NCI-H460 (cell line): ENCODE results near the gene RNF212. TPM values are rescaled to one million over a fixed set of nuclear protein-coding genes. Genes with fewer than 3 reads are reported as not detected.

ENCODE experiments used
- DNase-seq: peaks from one replicate; pipeline ENCODE4 v3.0.0-alpha.2; 2016; ENCODE audit warnings: low read depth; ENCODE audit errors: extremely low read depth
- total RNA-seq: library from RNA; depleted of rRNA; stranded (reverse); fragments of >200 nt; shearing (Covaris generic); gene quantifications from 2 replicates; pipeline ENCODE4 v1.2.3, GENCODE V29; 2014

RNF212 gene
- total RNA-seq, 1 experiment from 2014 or later: 9.9 TPM

DNA sequence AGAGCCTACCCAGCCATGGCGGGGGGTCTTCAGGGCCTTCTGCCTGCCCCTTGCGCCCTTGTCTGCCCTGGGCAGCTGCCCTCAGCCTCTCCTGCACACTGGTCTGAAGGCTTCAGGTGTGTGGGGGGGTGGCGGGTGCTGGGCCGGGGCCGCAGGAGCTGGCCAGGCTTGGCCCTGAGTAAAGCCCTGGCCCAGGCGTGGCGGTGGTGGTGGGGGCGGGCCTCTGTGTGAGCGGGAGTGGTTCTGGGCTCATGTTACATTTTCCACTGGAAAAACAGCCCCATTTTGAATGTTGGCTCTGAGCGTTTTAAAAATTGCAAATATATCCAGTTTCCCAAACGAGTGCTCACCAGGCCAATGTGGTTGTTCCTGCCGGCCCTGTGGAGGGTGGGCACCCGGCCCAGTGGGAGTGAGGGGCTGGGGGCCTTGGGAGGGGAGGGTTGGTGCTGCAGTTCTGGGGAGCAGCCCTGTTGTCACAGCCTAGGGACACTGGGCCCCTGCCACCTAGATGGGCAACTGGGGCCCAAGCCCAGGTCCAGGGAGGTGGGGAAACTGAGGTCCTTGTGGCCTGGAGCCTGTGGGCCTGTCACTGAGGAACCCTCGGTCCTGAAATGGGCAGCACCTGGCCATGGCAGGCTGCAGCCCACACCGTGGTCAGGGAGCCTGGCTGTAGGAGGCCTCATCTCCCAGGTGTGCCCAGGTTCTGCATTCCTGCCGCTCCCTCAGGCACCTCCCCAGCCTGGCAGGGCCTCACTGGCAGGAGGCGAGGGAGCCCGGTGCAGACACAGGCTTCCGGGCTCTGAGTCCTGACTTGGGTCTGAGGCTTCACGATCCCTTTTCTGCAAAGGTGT lies 73.6 kb downstream of the RNF212 start:
- no peak for DNase-seq

DNA sequence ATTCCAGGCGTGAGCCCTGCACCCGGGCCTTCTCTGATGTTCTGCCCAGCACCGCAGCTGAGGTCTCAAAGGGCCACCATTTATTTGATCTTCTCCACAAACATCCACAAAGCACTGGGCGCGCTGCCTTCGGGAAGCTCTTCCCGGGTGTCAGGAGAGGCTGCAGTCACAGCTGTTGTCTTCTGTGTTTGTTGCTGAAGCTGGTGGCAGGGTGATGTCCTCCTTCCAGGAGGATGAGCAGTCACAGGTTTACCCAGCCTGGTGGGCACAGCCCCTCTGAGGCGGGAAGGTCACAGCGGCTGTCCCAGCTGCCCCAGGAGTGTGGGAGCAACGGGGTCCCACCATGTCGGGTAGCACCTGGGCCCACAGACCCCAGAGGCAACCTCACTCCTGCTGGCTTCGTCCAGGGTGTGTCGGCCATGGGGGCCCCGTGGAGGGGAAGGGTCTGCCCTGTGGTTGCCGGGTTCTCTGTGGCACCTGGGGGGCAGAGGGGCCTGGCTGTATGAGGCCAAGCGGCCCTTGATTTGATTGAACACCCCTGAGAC lies 74.3 kb downstream of the RNF212 start:
- DNase-seq: no peak

DNA sequence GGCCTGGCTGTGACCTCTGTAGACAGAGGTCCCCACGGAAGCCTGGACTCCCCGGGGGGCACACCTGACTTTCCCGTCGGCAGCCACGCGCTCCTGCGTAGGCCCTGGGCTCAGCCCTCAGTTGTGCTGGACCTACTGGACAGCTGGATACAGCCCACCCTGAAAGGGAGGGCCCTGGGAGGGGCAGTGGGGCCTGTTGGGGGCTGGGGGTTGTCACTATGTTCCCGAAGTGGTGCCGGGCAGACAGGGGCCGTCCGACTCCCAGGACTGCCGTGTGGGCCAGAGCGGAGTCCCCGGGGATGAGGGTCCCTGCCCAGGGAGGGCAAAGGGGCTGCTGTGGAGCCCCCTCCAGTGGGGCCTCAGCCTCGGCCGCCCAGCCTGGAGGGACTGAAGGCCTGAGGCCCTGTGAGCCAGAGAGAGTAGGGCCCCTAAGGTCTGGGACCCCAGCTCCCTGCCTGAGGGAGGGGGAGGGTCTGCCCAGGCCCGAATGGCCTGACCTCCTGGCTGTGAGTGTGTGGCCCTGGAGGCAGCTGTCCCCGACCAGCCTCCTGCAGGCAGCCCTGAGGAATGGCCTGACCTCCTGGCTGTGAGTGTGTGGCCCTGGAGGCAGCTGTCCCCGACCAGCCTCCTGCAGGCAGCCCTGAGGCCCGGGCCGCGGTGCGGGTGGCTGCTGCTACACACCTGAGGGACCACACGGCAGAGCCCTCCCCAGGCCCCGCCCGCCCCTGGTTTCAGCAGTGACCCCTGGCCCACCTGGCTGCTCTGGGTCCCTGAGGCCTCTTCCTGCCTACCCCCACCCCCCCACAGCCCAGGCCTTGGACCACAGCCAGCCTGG lies 76.2 kb downstream of the RNF212 start:
- no peak for DNase-seq

- DNase-seq: no peak
These were observed 77.3 kb downstream of the RNF212 start for GRCh38 chr4:1036095-1036494.

DNA sequence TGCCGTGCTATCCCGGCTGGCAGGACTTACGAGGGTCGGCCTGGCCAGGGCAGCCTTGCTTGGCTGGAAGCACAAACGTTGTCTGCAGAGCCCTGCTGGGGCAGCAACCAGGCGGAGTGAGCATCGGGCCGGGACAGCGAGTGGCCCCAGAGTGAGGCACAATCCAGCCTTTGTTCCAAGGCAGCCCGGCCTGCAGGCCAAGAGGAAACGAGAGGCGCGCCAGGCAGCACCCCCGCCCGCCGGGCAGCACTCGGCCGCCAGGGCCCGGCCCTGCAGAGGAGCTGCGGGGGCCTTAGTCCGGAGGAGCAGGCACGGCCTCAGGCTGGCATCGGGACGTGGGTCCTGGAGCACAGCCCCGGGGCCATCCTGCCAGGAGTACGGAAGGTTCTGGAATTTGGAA lies 77.9 kb downstream of the RNF212 start:
- no peak for DNase-seq

GRCh38 chr4:1033840-1034551 lies 79.4 kb downstream of the RNF212 start:
- DNase-seq: no peak

GRCh38 chr4:1032861-1033260 lies 80.5 kb downstream of the RNF212 start:
- DNase-seq: no peak

GRCh38 chr4:1031956-1032795 lies 81.2 kb downstream of the RNF212 start:
- DNase-seq: no peak

DNA sequence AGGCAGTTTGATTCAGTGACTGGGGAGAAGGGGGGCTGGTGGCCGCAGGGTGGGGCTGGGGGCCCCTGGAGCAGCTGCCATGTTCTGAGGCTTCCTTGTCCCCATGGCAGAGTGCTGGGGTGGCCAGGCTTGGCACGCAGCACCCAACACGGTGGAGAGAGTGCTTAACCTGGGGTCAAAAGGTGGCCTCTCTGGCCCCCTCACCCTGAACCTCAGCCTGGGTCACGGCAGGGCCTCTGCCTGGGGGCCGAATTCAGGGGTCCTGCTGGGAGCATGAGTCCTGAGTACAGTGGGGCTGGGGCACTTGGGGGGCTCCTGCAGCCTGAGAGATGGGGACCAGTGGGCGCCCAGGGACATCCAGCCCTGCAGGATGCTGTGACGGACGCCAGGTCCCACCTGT lies 82.0 kb downstream of the RNF212 start:
- DNase-seq: no peak

- DNase-seq: no peak
These were observed 82.8 kb downstream of the RNF212 start for GRCh38 chr4:1030559-1030958.

- no peak for DNase-seq
These were observed 83.3 kb downstream of the RNF212 start for GRCh38 chr4:1030031-1030430.

DNA sequence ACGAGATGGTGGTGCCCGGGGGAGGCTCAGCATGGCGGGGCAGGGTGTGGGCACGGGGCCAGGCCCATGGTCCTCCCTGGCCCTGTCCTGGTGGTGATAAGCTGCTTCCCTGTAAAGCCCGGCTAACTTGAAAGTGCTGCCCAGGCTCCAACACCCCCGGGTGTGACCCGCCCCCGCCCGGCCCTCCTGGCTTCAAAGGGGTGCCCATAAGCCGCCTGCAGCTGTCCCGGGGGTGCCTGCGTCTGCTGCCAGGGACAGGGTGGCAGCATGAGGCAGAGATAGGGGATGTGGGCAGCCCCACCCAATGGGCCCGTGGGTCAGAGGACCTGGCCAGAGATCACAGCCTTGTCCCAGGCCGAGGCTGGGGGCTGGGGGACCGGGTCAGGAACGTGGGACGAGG lies 83.8 kb downstream of the RNF212 start:
- DNase-seq: no peak

DNA sequence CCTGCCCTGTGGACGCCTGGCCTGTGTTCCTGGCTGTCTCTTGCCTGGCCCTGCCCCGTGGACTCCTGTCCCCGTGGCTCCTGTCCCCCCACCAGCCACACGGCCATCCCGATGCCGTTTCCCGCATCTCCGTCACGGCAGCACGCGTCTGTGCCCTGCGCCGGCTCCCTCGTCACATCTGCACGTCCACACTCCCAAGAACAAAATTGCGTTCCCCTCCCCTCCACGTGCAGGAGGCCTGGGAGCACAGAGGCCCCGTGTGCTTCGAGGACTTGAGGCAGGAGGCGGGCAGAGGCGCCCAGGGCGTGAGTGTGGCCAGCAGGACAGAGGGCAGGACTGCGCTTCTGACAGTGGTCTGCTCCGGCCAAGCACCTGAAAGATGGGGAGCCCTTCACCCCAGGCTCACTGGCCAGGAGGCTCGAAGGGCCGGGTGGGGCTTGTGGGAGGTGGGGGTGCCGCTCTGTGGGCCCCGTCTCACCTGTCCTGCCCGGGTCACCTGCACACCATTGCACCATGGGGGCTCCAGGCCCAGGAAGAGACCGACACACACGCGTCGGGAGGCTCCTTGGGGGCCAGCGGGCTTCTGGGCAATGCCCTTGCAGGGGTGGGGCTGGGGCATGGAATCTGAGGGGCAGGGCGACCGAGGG lies 84.7 kb downstream of the RNF212 start:
- DNase-seq: no peak

DNA sequence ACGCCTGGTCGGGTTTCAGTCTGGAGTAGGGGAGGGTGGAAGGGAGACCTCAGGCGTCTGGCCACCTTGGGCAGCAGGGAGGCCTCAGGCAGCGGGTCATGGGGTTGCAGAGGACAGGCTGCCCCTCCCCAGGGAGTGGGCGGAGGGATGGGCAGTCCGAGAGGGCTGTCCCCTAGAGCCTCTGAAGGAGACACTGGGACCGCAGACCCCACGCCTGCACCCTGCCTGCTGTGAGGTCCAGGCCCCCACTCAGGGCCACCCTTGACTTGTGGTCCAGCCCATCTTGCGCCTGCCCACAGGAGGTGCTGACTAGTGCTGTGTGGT lies 85.5 kb downstream of the RNF212 start:
- DNase-seq: no peak

GRCh38 chr4:1027219-1027914 lies 86.0 kb downstream of the RNF212 start:
- DNase-seq: no peak

- DNase-seq: no peak
These were observed 87.2 kb downstream of the RNF212 start for GRCh38 chr4:1026115-1026514.

DNA sequence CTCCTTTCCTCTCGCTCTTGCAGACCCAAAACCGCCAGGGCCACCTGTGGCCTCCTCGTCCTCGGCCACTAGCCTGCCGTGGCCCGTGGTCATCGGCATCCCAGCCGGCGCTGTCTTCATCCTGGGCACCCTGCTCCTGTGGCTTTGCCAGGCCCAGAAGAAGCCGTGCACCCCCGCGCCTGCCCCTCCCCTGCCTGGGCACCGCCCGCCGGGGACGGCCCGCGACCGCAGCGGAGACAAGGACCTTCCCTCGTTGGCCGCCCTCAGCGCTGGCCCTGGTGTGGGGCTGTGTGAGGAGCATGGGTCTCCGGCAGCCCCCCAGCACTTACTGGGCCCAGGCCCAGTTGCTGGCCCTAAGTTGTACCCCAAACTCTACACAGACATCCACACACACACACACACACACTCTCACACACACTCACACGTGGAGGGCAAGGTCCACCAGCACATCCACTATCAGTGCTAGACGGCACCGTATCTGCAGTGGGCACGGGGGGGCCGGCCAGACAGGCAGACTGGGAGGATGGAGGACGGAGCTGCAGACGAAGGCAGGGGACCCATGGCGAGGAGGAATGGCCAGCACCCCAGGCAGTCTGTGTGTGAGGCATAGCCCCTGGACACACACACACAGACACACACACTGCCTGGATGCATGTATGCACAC lies 88.3 kb downstream of the RNF212 start:
- DNase-seq: no peak

DNA sequence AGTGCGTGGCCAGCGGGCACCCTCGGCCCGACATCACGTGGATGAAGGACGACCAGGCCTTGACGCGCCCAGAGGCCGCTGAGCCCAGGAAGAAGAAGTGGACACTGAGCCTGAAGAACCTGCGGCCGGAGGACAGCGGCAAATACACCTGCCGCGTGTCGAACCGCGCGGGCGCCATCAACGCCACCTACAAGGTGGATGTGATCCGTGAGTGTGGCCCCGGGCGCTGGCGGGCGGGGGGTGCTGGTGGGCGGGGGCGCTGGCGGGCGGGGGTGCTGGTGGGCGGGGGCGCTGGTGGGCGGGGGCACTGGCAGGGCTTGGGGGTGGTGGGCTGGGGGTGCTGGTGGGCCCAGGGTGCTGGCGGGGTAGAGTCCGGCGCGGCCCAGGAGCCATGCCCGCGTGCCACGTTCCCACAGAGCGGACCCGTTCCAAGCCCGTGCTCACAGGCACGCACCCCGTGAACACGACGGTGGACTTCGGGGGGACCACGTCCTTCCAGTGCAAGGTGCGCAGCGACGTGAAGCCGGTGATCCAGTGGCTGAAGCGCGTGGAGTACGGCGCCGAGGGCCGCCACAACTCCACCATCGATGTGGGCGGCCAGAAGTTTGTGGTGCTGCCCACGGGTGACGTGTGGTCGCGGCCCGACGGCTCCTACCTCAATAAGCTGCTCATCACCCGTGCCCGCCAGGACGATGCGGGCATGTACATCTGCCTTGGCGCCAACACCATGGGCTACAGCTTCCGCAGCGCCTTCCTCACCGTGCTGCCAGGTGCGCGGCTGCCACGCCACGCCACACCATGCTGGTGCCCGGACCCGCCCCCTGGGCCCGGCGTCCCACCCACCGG lies 89.2 kb downstream of the RNF212 start:
- no peak for DNase-seq
